Aortic smooth muscle cell (primary cell): Measurements from ENCODE around the gene HMGCLL1. TPM values are rescaled to one million over a fixed set of nuclear protein-coding genes. Genes with fewer than 3 reads are reported as not detected.

Experiments used
- total RNA-seq: library from RNA; depleted of rRNA; stranded (reverse); fragments of >200 nt; gene quantifications from 2 replicates; pipeline ENCODE4 v1.2.3, GENCODE V29; 2014

The HMGCLL1 gene
- not detected in 2 replicates for total RNA-seq

DNA sequence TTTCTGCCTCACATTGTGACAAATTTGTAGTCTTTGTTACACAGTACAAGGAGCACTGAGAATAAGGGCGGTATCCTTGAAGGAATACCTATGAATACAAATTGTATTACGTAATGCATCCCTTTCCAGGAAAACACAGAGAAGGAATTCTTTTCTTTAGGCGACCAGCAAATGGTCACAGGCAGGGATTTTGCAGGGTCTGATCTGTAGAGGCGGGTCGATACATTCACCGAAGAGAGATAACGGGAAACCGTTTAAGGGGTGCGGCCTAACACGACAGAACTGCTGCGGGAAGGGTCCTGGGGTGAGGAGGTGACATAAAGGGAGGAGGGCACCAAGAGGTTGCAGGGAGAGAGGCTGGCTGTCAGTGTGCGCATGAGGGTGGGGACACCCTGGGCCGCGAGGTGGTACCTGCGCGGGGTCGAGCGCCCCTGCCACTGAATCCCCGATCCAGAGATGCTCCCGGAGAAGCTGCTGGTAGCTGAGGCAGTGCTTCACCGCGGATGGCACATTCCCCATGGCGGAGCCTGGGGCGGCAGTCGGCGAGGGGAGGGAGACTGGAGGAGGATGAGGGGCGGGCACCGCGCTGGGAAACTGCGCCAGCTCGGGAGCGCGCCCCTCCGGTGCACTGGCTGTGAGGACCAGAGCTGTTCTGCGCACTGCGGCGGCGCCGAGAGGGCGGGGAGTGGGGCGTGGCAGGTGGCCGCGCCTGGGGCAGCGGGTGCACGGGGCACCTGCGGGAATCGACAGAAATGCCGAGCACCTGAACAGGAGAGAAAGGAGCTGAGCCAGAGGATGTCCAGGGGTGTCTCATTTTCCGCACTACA is at the start of gene HMGCLL1:
Gene HMGCLL1, minus strand, starts transcription at position 656 of the 827 bp plus-strand sequence. Its CDS starts 137 bp downstream, at position 519.

